IMR-90 (cell line): ENCODE results near the gene ZSWIM3. TPM values are rescaled to one million over a fixed set of nuclear protein-coding genes. Genes with fewer than 3 reads are reported as not detected.

Experiments
- ATAC-seq: fragments of 200-7000 bp; cut with Tn5 transposase; 2 replicates; pipeline ENCODE4 v1.9.1; 2020; ENCODE audit warnings: low read depth, mild to moderate bottlenecking, moderate library complexity
- BruUV-seq: library from RNA; stranded (reverse); fragments of 400-500 nt; replicated peaks from 2 replicates; lab custom pipeline; 2021; lab: Mats Ljungman, UMichigan
- CTCF ChIA-PET: fragments of 300-600 bp; formaldehyde crosslinking; extraction: SDS; loops from one replicate; lab custom pipeline; 2021; ENCODE audit warnings: antibody characterized with exemption; lab: Yijun Ruan, JAX
- POLR2A ChIA-PET: fragments of 300-600 bp; sonication (Branson Sonifier 250); formaldehyde crosslinking; loops from one replicate; lab custom pipeline; 2022; ENCODE audit warnings: antibody characterized with exemption; ENCODE audit not compliant: unreplicated experiment; lab: Charles Lee
- DNase-seq: peaks from one replicate; pipeline ENCODE4 v3.0.0; 2013
- H2AFZ ChIP-seq: replicated peaks from 2 replicates; pipeline ENCODE3; 2013; ENCODE audit warnings: low read length, mild to moderate bottlenecking; ENCODE audit not compliant: poor library complexity
- H2AK5ac ChIP-seq: 2 replicates; pipeline ENCODE4 v1.6.1; 2013; ENCODE audit warnings: low read depth, low read length, inconsistent platforms
- H2AK9ac ChIP-seq: replicated peaks from 2 replicates; pipeline ENCODE3; 2013; ENCODE audit warnings: mild to moderate bottlenecking, low read depth, low read length, moderate library complexity; ENCODE audit not compliant: poor library complexity
- H2BK120ac ChIP-seq: 2 replicates; pipeline ENCODE4 v1.6.1; 2013; ENCODE audit warnings: low read depth, low read length, inconsistent platforms
- H2BK15ac ChIP-seq: 3 replicates; pipeline ENCODE4 v1.6.1; 2013; ENCODE audit warnings: low read depth, low read length, inconsistent platforms
- H2BK20ac ChIP-seq: 2 replicates; pipeline ENCODE4 v1.6.1; 2013; ENCODE audit warnings: low read depth, mild to moderate bottlenecking, inconsistent platforms, low read length, moderate library complexity
- H2BK5ac ChIP-seq: 2 replicates; pipeline ENCODE4 v1.6.1; 2013; ENCODE audit warnings: mild to moderate bottlenecking, low read depth, low read length, inconsistent platforms; ENCODE audit not compliant: poor library complexity, severe bottlenecking
- H3K14ac ChIP-seq: replicated peaks from 2 replicates; pipeline ENCODE4 v1.6.1; 2013; ENCODE audit warnings: low read depth, low read length, inconsistent platforms
- H3K18ac ChIP-seq: 2 replicates; pipeline ENCODE4 v1.6.1; 2013; ENCODE audit warnings: low read depth, low read length, control low read depth
- H3K23ac ChIP-seq: 2 replicates; pipeline ENCODE4 v1.6.1; 2013; ENCODE audit warnings: low read depth, low read length, inconsistent platforms
- H3K27ac ChIP-seq: 2 replicates; pipeline ENCODE4 v1.5.1; 2013; ENCODE audit warnings: mild to moderate bottlenecking, control low read depth, low read length; ENCODE audit not compliant: insufficient read depth
- H3K27me3 ChIP-seq: 2 replicates; pipeline ENCODE4 v1.6.1; 2013; ENCODE audit warnings: low read length; ENCODE audit not compliant: control insufficient read depth, insufficient read depth
- H3K36me3 ChIP-seq: 2 replicates; pipeline ENCODE4 v1.6.1; 2013; ENCODE audit warnings: low read length, mixed read lengths; ENCODE audit not compliant: control insufficient read depth, insufficient read depth
- H3K4ac ChIP-seq: 2 replicates; pipeline ENCODE4 v1.6.1; 2013; ENCODE audit warnings: low read depth, low read length, inconsistent platforms
- H3K4me1 ChIP-seq: 2 replicates; pipeline ENCODE4 v1.6.1; 2013; ENCODE audit warnings: low read length, mixed read lengths; ENCODE audit not compliant: control insufficient read depth, insufficient read depth
- H3K4me2 ChIP-seq: 2 replicates; pipeline ENCODE4 v1.6.1; 2013; ENCODE audit warnings: low read depth, mild to moderate bottlenecking, control low read depth, low read length, moderate library complexity
- H3K4me3 ChIP-seq: 2 replicates; pipeline ENCODE4 v1.5.1; 2013; ENCODE audit warnings: low read depth, mild to moderate bottlenecking, control low read depth, low read length, moderate library complexity; ENCODE audit not compliant: insufficient read depth
- H3K56ac ChIP-seq: 2 replicates; pipeline ENCODE4 v1.6.1; 2013; ENCODE audit warnings: low read length, inconsistent platforms; ENCODE audit not compliant: insufficient read depth; ENCODE audit errors: extremely low read depth
- H3K79me1 ChIP-seq, 2 experiments: 2 replicates each; pipeline ENCODE4 v1.6.1; 2013; ENCODE audit warnings: low read length in 2 of 2, inconsistent platforms in 1 of 2, low read depth in 1 of 2
- H3K9ac ChIP-seq: 2 replicates; pipeline ENCODE4 v1.6.1; 2013; ENCODE audit warnings: low read depth, low read length, control low read depth
- H3K9me1 ChIP-seq: 2 replicates; pipeline ENCODE4 v1.6.1; 2013; ENCODE audit warnings: low read length, inconsistent platforms; ENCODE audit not compliant: insufficient read depth
- H3K9me3 ChIP-seq: 2 replicates; pipeline ENCODE4 v1.6.1; 2013; ENCODE audit warnings: low read length; ENCODE audit not compliant: control insufficient read depth, insufficient read depth
- H4K20me1 ChIP-seq: 2 replicates; pipeline ENCODE4 v1.6.1; 2013; ENCODE audit warnings: low read length, inconsistent platforms; ENCODE audit not compliant: insufficient read depth
- H4K5ac ChIP-seq: 2 replicates; pipeline ENCODE4 v1.6.1; 2013; ENCODE audit warnings: mild to moderate bottlenecking, low read depth, low read length, control low read depth
- H4K8ac ChIP-seq, 2 experiments: 2 replicates each; pipeline ENCODE4 v1.6.1; 2013; ENCODE audit warnings: low read depth in 2 of 2, low read length in 2 of 2, control low read depth in 1 of 2, inconsistent platforms in 1 of 2
- H4K91ac ChIP-seq: 2 replicates; pipeline ENCODE4 v1.6.1; 2013; ENCODE audit warnings: low read depth, low read length, inconsistent platforms; ENCODE audit not compliant: insufficient read depth
- BHLHE40 ChIP-seq: fragments of 150-350 bp; IDR thresholded peaks from 2 replicates; pipeline ENCODE4 v1.6.1; 2016; ENCODE audit warnings: mild to moderate bottlenecking, low read depth, low read length
- CEBPB ChIP-seq: IDR thresholded peaks from 2 replicates; pipeline ENCODE4 v1.6.1; 2012; ENCODE audit warnings: low read depth, low read length, improper control_type of control experiment
- FOS ChIP-seq: fragments of 150-350 bp; IDR thresholded peaks from 2 replicates; pipeline ENCODE4 v1.6.1; 2016; ENCODE audit warnings: low read depth, low read length
- MAFK ChIP-seq: IDR thresholded peaks from 2 replicates; pipeline ENCODE4 v1.6.1; 2012; ENCODE audit warnings: low read depth, low read length, improper control_type of control experiment
- MAZ ChIP-seq: IDR thresholded peaks from 2 replicates; pipeline ENCODE4 v1.6.1; 2012; ENCODE audit warnings: low read depth, mild to moderate bottlenecking, low read length, improper control_type of control experiment, moderate library complexity, borderline replicate concordance
- MXI1 ChIP-seq: IDR thresholded peaks from 2 replicates; pipeline ENCODE4 v1.6.1; 2012; ENCODE audit warnings: low read depth, mild to moderate bottlenecking, low read length, moderate library complexity, borderline replicate concordance
- NFE2L2 ChIP-seq: fragments of 150-350 bp; IDR thresholded peaks from 2 replicates; pipeline ENCODE4 v1.6.1; 2016; ENCODE audit warnings: low read depth, mild to moderate bottlenecking, low read length
- POLR2A ChIP-seq: IDR thresholded peaks from 2 replicates; pipeline ENCODE4 v1.6.1; 2012; ENCODE audit warnings: mild to moderate bottlenecking, low read depth, low read length
- RAD21 ChIP-seq: IDR thresholded peaks from 2 replicates; pipeline ENCODE4 v1.6.1; 2012; ENCODE audit warnings: low read length, improper control_type of control experiment
- RCOR1 ChIP-seq: IDR thresholded peaks from 2 replicates; pipeline ENCODE4 v1.6.1; 2012; ENCODE audit warnings: mild to moderate bottlenecking, low read length, improper control_type of control experiment; ENCODE audit not compliant: insufficient replicate concordance
- dilution Hi-C: fragments of 300-500 bp; cut with HindIII; formaldehyde crosslinking; loops from one replicate; pipeline ENCODE4 v1.14.3; 2018; ENCODE audit warnings: low sequenced_read_pairs; ENCODE audit not compliant: unreplicated experiment
- in situ Hi-C: fragments of 300-500 bp; cut with MboI; formaldehyde crosslinking; loops from 3 replicates; pipeline ENCODE4 v1.14.3; 2019; ENCODE audit warnings: low sequenced_read_pairs, inconsistent platforms, mixed read lengths
- intact Hi-C: fragments of 100-400 bp; cut with micrococcal nuclease; formaldehyde crosslinking; loops from 2 replicates; pipeline ENCODE4 v1.10.0; 2022
- polyA plus RNA-seq, 3 experiments: library from polyadenylated mRNA; depleted of rRNA; stranded (reverse); fragments of >200 nt; gene quantifications; 2 replicates each; pipeline ENCODE4 v1.2.3, GENCODE V29; 2012; ENCODE audit warnings: low replicate concordance in 1 of 3
- total RNA-seq: library from RNA; depleted of rRNA; stranded (reverse); fragments of >200 nt; gene quantifications from 2 replicates; pipeline ENCODE4 v1.2.3, GENCODE V29; 2012
- TF ChIP-seq, protein P1 (sequence below): fragments of 150-350 bp; IDR thresholded peaks from 2 replicates; pipeline ENCODE4 v1.6.1; 2017; ENCODE audit warnings: mild to moderate bottlenecking, antibody characterized with exemption, low read length, low read depth
- TF ChIP-seq, protein P2 (sequence below): conservative IDR thresholded peaks from 2 replicates; pipeline ENCODE4 v1.5.1; 2012; ENCODE audit warnings: mild to moderate bottlenecking, low read depth, low read length, improper control_type of control experiment

ZSWIM3 gene
- total and polyA plus RNA-seq, 2 of the 4 experiments (the other 2 are of a cell fraction): 3.3 to 8.6 TPM

DNA sequence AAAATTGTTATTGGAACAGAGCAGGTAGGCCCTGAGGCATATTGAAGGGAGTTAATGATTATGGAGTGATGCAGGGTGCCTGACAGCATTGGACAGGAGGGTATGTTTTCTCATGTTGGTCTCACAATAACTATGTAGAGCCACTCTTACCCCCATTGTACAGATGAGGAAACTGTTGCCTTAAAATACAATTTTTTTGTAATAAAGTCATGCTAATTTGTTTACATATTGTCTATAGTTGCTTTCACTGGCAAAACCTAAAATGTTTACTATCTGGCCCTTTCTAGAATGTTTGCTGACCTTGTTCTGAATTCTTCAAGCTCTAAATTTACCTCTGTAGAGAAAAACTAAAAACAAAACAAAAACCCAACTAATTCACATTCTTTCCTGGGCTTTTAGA lies 5.9 kb upstream of the ZSWIM3 start:
- H2BK120ac ChIP-seq: no peak overlapping the region
- H3K4me1 ChIP-seq: peaks cover 4% of the 10 kb centered on the region; the same call in 1 of the 2 replicates
- H4K91ac ChIP-seq: no peak overlapping the region
- no peak overlapping the region for H4K8ac ChIP-seq
- H3K79me1 ChIP-seq: peaks cover 13 to 51% of the 10 kb centered on the region in 2 experiments
- H2AK5ac ChIP-seq: no peak overlapping the region
- no peak overlapping the region for H2BK5ac ChIP-seq
- H3K4me3 ChIP-seq: no peak overlapping the region
- in situ Hi-C loops (no loop called here), intact Hi-C loops (no loop called here), dilution Hi-C loops (no loop called here)
- no peak for ATAC-seq
- no peak overlapping the region for H3K9ac ChIP-seq
- H4K20me1 ChIP-seq: peaks cover 5% of the 10 kb centered on the region; the same call in 1 of the 2 replicates
- H2BK20ac ChIP-seq: no peak overlapping the region
- ChIA-PET CTCF (interaction anchor here (0.8 kb wide), 1 partner anchor 25 kb away, joined by 3 read pairs; no protein-coding TSS in a partner anchor), POLR2A (no interaction called here)
- H3K4ac ChIP-seq: no peak overlapping the region
- DNase-seq: no peak
- H2AFZ ChIP-seq: no peak overlapping the region
- no TSS peak for BruUV-seq
- H3K4me2 ChIP-seq: no peak overlapping the region
- H3K9me1 ChIP-seq: peaks cover 11% of the 10 kb centered on the region
- no peak overlapping the region for H3K56ac ChIP-seq
- H3K27ac ChIP-seq: no peak overlapping the region
- H3K36me3 ChIP-seq: peaks cover 28% of the 10 kb centered on the region
- no peaks in the 10 kb centered on the region for H3K27me3 ChIP-seq
- no peak overlapping the region for H2BK15ac ChIP-seq
- no peak overlapping the region for H3K23ac ChIP-seq
- H3K9me3 ChIP-seq: no peaks in the 10 kb centered on the region
- H3K18ac ChIP-seq: no peak overlapping the region
- TF ChIP-seq FOS (no peak), MXI1 (no peak), BHLHE40 (no peak), RAD21 (no peak), NFE2L2 (no peak), POLR2A (no peak), MAFK (no peak), CEBPB (no peak), MAZ (no peak), RCOR1 (no peak)
- TF ChIP-seq, protein P1, sequence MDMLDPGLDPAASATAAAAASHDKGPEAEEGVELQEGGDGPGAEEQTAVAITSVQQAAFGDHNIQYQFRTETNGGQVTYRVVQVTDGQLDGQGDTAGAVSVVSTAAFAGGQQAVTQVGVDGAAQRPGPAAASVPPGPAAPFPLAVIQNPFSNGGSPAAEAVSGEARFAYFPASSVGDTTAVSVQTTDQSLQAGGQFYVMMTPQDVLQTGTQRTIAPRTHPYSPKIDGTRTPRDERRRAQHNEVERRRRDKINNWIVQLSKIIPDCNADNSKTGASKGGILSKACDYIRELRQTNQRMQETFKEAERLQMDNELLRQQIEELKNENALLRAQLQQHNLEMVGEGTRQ: no peak
- TF ChIP-seq, protein P2, sequence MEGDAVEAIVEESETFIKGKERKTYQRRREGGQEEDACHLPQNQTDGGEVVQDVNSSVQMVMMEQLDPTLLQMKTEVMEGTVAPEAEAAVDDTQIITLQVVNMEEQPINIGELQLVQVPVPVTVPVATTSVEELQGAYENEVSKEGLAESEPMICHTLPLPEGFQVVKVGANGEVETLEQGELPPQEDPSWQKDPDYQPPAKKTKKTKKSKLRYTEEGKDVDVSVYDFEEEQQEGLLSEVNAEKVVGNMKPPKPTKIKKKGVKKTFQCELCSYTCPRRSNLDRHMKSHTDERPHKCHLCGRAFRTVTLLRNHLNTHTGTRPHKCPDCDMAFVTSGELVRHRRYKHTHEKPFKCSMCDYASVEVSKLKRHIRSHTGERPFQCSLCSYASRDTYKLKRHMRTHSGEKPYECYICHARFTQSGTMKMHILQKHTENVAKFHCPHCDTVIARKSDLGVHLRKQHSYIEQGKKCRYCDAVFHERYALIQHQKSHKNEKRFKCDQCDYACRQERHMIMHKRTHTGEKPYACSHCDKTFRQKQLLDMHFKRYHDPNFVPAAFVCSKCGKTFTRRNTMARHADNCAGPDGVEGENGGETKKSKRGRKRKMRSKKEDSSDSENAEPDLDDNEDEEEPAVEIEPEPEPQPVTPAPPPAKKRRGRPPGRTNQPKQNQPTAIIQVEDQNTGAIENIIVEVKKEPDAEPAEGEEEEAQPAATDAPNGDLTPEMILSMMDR: no peak
- no peak overlapping the region for H4K5ac ChIP-seq
- H3K14ac ChIP-seq: no peak overlapping the region
- no peak overlapping the region for H2AK9ac ChIP-seq
